ENCODE data around the gene NOBOX. TPM values are rescaled to one million over a fixed set of nuclear protein-coding genes. Genes with fewer than 3 reads are reported as not detected.
A peak's percentile ranks its signal among the peaks of the same experiment; 100 is the strongest.

The NOBOX gene
- polyA plus RNA-seq, 1 donor from 2014 or later = not detected

- H3K4me3 ChIP-seq (ENCODE audit: low read length) = no peak overlapping the region
- no peaks in the 10 kb centered on the region for H3K9me3 ChIP-seq (ENCODE audit: low read length)
- no peaks in the 10 kb centered on the region for H3K79me2 ChIP-seq (replicated peaks; ENCODE audit: insufficient read depth, low read length)
- H3K9me2 ChIP-seq (ENCODE audit: insufficient read depth, low read length) = no peaks in the 10 kb centered on the region
- H2AFZ ChIP-seq (ENCODE audit: low read depth, low read length) = no peak overlapping the region
- no peak overlapping the region for H3K27ac ChIP-seq (ENCODE audit: low read length)
- H3K36me3 ChIP-seq (ENCODE audit: insufficient read depth, low read length) = no peaks in the 10 kb centered on the region
- TF ChIP-seq MXI1 (conservative IDR thresholded peaks at IDR 0.05; ENCODE audit: poor library complexity, severe bottlenecking) = no peak
- TF ChIP-seq EP300 (conservative IDR thresholded peaks at IDR 0.05; ENCODE audit: poor library complexity, severe bottlenecking) = no peak
- TF ChIP-seq POLR2AphosphoS5 (IDR thresholded peaks at IDR 0.05) = no peak
- TF ChIP-seq, protein P1, sequence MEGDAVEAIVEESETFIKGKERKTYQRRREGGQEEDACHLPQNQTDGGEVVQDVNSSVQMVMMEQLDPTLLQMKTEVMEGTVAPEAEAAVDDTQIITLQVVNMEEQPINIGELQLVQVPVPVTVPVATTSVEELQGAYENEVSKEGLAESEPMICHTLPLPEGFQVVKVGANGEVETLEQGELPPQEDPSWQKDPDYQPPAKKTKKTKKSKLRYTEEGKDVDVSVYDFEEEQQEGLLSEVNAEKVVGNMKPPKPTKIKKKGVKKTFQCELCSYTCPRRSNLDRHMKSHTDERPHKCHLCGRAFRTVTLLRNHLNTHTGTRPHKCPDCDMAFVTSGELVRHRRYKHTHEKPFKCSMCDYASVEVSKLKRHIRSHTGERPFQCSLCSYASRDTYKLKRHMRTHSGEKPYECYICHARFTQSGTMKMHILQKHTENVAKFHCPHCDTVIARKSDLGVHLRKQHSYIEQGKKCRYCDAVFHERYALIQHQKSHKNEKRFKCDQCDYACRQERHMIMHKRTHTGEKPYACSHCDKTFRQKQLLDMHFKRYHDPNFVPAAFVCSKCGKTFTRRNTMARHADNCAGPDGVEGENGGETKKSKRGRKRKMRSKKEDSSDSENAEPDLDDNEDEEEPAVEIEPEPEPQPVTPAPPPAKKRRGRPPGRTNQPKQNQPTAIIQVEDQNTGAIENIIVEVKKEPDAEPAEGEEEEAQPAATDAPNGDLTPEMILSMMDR (IDR thresholded peaks at IDR 0.05; ENCODE audit: poor library complexity, severe bottlenecking) = no peak
- no peak for TF ChIP-seq SMC3 (conservative IDR thresholded peaks at IDR 0.05; ENCODE audit: poor library complexity)
- TF ChIP-seq EZH2 (IDR thresholded peaks at IDR 0.05; ENCODE audit: borderline replicate concordance, insufficient read depth, low read length, poor library complexity, severe bottlenecking) = no peak
- TF ChIP-seq RAD21 (conservative IDR thresholded peaks at IDR 0.05) = no peak
- no peak for TF ChIP-seq REST (IDR thresholded peaks at IDR 0.05; ENCODE audit: borderline replicate concordance)
- no peak for TF ChIP-seq TAF1 (IDR thresholded peaks at IDR 0.05; ENCODE audit: low read depth)
- H3K4me2 ChIP-seq (ENCODE audit: low read length) = no peak overlapping the region
- no peaks in the 10 kb centered on the region for H3F3A ChIP-seq (ENCODE audit: insufficient read depth, low read length, poor library complexity, severe bottlenecking)
- no peaks in the 10 kb centered on the region for H4K20me1 ChIP-seq (ENCODE audit: insufficient read depth)
- no peak overlapping the region for H3K9ac ChIP-seq (ENCODE audit: low read length)
- H3K27me3 ChIP-seq (ENCODE audit: insufficient read depth, low read depth, low read length) = no peaks in the 10 kb centered on the region
These were observed 35.3 kb upstream of the NOBOX start for GRCh38 chr7:144438759-144439158.

- no peaks in the 10 kb centered on the region for H4K20me1 ChIP-seq (ENCODE audit: insufficient read depth)
- no peaks in the 10 kb centered on the region for H3K79me2 ChIP-seq (replicated peaks; ENCODE audit: insufficient read depth, low read length)
- H3K9me3 ChIP-seq (ENCODE audit: low read length) = no peaks in the 10 kb centered on the region
- no peak overlapping the region for H3K9ac ChIP-seq (ENCODE audit: low read length)
- H3F3A ChIP-seq (ENCODE audit: insufficient read depth, low read length, poor library complexity, severe bottlenecking) = no peaks in the 10 kb centered on the region
- H3K4me3 ChIP-seq (ENCODE audit: low read length) = no peak overlapping the region
- H3K27me3 ChIP-seq (ENCODE audit: insufficient read depth, low read depth, low read length) = no peaks in the 10 kb centered on the region
- no peak overlapping the region for H3K27ac ChIP-seq (ENCODE audit: low read length)
- no peaks in the 10 kb centered on the region for H3K9me2 ChIP-seq (ENCODE audit: insufficient read depth, low read length)
- H3K36me3 ChIP-seq (ENCODE audit: insufficient read depth, low read length) = no peaks in the 10 kb centered on the region
- H3K4me2 ChIP-seq (ENCODE audit: low read length) = no peak overlapping the region
- no peak for TF ChIP-seq TAF1 (IDR thresholded peaks at IDR 0.05; ENCODE audit: low read depth)
- TF ChIP-seq, protein P1 (IDR thresholded peaks at IDR 0.05; ENCODE audit: poor library complexity, severe bottlenecking) = peak; percentile 77
- TF ChIP-seq RAD21 (conservative IDR thresholded peaks at IDR 0.05) = peak; percentile 74
- peak; percentile 75 for TF ChIP-seq SMC3 (conservative IDR thresholded peaks at IDR 0.05; ENCODE audit: poor library complexity)
- H2AFZ ChIP-seq (ENCODE audit: low read depth, low read length) = no peak overlapping the region
These were observed 34.1 kb upstream of the NOBOX start for GRCh38 chr7:144437370-144438191.
